ENCODE data around the gene EDDM3A.

The EDDM3A gene

DNA sequence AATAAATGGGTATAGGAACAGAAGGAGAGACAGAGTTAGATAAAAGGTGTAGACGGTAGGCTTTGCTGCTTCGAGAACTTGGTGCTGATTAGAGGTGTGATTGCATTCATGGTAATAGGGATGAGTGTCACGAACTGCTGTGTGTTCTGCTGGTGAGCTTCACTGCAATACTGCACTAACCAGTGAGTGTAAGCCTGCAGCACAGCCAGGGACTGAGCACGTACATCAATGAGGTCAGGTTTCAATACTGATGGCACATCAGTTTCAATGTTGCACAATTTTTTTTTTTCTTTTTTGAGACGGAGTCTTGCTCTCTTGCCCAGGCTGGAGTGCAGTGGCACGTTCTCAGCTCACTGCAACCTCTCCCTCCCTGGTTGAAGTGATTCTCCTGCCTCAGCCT, 24.9 kb upstream of the EDDM3A start:
- TF ChIP-seq SIN3A (IDR thresholded peaks at IDR 0.05; ENCODE audit: borderline replicate concordance, insufficient read depth, low read length) (no peak), TAF1 (IDR thresholded peaks at IDR 0.05; ENCODE audit: borderline replicate concordance, insufficient read depth, low read length) (no peak), FOXP2 (optimal IDR thresholded peaks at IDR 0.05; ENCODE audit: borderline replicate concordance, extremely low read depth, extremely low read length, insufficient read depth) (no peak), POLR2AphosphoS5 (IDR thresholded peaks at IDR 0.05; ENCODE audit: low read depth, low read length) (no peak)
- TF ChIP-seq, protein P1, sequence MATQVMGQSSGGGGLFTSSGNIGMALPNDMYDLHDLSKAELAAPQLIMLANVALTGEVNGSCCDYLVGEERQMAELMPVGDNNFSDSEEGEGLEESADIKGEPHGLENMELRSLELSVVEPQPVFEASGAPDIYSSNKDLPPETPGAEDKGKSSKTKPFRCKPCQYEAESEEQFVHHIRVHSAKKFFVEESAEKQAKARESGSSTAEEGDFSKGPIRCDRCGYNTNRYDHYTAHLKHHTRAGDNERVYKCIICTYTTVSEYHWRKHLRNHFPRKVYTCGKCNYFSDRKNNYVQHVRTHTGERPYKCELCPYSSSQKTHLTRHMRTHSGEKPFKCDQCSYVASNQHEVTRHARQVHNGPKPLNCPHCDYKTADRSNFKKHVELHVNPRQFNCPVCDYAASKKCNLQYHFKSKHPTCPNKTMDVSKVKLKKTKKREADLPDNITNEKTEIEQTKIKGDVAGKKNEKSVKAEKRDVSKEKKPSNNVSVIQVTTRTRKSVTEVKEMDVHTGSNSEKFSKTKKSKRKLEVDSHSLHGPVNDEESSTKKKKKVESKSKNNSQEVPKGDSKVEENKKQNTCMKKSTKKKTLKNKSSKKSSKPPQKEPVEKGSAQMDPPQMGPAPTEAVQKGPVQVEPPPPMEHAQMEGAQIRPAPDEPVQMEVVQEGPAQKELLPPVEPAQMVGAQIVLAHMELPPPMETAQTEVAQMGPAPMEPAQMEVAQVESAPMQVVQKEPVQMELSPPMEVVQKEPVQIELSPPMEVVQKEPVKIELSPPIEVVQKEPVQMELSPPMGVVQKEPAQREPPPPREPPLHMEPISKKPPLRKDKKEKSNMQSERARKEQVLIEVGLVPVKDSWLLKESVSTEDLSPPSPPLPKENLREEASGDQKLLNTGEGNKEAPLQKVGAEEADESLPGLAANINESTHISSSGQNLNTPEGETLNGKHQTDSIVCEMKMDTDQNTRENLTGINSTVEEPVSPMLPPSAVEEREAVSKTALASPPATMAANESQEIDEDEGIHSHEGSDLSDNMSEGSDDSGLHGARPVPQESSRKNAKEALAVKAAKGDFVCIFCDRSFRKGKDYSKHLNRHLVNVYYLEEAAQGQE (IDR thresholded peaks at IDR 0.05; ENCODE audit: insufficient read depth in 1 of 2, low read depth in 2 of 2, low read length in 2 of 2): no peak

DNA sequence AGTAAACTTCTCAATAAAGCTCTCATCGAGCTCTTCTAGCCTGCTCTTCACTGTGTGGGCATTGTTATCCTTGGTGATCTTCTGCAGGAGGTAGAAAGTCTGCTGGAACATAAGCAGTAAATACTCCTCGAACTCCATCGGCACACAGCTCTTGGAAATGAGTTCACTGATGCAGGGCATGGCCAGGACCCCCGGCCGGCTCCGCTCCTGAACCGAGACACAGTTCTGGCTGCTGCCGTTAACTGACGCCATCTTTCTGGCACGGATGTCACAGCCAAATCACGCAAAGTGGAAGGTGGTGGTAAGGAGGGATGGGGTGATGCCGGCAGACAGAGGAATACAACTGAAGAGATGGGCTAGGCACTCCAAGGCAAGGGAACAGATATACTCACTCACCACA, 23.7 kb upstream of the EDDM3A start:
- TF ChIP-seq TAF1 (IDR thresholded peaks at IDR 0.05; ENCODE audit: borderline replicate concordance, insufficient read depth, low read length) (no peak), FOXP2 (optimal IDR thresholded peaks at IDR 0.05; ENCODE audit: borderline replicate concordance, extremely low read depth, extremely low read length, insufficient read depth) (no peak), SIN3A (IDR thresholded peaks at IDR 0.05; ENCODE audit: borderline replicate concordance, insufficient read depth, low read length) (no peak), POLR2AphosphoS5 (IDR thresholded peaks at IDR 0.05; ENCODE audit: low read depth, low read length) (no peak)
- TF ChIP-seq, protein P1 (IDR thresholded peaks at IDR 0.05; ENCODE audit: insufficient read depth in 1 of 2, low read depth in 2 of 2, low read length in 2 of 2): no peak

DNA sequence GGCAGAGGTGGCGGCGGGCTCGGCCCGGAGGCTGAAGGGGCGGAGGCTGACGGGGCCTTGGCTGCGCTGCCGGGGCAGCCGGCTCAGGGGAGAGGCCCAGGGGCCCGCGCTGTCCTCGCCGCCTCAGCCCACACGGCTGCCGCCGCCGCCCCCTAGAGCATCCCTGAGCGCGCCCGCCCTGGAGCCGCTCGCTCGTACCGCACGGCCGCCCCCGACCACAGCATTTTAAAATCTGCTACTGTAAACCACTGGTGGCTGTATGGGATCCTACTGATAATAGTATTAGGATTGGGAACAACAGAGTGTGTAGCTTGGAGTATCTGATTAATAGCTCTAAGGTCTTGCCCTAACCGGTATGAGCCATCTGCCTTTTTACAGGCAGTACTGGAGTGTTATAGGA, 22.2 kb upstream of the EDDM3A start:
- TF ChIP-seq TAF1 (IDR thresholded peaks at IDR 0.05; ENCODE audit: borderline replicate concordance, insufficient read depth, low read length) (no peak), FOXP2 (optimal IDR thresholded peaks at IDR 0.05; ENCODE audit: borderline replicate concordance, extremely low read depth, extremely low read length, insufficient read depth) (no peak), POLR2AphosphoS5 (IDR thresholded peaks at IDR 0.05; ENCODE audit: low read depth, low read length) (no peak), SIN3A (IDR thresholded peaks at IDR 0.05; ENCODE audit: borderline replicate concordance, insufficient read depth, low read length) (no peak)
- TF ChIP-seq, protein P1 (IDR thresholded peaks at IDR 0.05; ENCODE audit: insufficient read depth in 1 of 2, low read depth in 2 of 2, low read length in 2 of 2): no peak

DNA sequence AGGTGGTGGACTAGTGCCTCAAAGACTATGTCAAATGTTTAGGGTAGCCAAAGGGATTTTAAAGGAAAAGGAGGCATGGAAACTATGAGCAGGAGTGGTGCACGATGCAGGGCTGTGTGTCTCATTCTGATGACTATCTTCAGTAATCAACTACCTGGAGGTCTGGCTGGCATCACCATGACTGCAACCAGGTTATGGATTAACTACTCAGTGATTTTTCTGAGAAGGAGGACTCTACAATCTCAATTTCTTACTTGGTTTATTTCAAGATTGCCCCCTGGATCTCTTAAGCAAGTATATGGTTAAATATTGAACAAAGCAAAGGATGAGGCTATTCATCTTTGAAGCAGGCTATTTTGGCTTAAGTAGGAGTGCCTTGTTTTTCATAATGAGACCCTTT, 19.2 kb upstream of the EDDM3A start:
- TF ChIP-seq SIN3A (IDR thresholded peaks at IDR 0.05; ENCODE audit: borderline replicate concordance, insufficient read depth, low read length): no peak
- no peak for TF ChIP-seq FOXP2 (optimal IDR thresholded peaks at IDR 0.05; ENCODE audit: borderline replicate concordance, extremely low read depth, extremely low read length, insufficient read depth)
- no peak for TF ChIP-seq TAF1 (IDR thresholded peaks at IDR 0.05; ENCODE audit: borderline replicate concordance, insufficient read depth, low read length)
- no peak for TF ChIP-seq POLR2AphosphoS5 (IDR thresholded peaks at IDR 0.05; ENCODE audit: low read depth, low read length)
- TF ChIP-seq, protein P1 (IDR thresholded peaks at IDR 0.05; ENCODE audit: insufficient read depth in 1 of 2, low read depth in 2 of 2, low read length in 2 of 2): no peak

DNA sequence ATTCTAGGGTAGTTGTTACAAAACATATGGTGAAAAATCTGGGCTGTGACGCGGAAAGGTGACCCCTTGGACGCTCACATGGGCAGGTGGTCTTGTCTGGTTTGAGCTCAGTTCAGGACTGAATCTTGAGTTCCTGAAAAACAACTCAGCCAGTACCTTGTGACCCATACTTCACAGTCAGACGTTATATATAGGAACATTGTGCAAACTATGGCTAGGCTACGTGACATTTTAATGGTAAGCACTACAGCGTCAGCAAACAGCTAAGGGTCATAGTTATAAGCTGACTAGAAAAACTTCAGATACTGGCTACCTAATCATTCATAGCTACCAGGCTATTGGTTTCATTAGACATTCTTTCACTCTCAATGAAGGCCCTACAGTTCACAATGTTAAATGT, 14.8 kb upstream of the EDDM3A start:
- TF ChIP-seq TAF1 (IDR thresholded peaks at IDR 0.05; ENCODE audit: borderline replicate concordance, insufficient read depth, low read length) (no peak), SIN3A (IDR thresholded peaks at IDR 0.05; ENCODE audit: borderline replicate concordance, insufficient read depth, low read length) (no peak)
